DOHH2 (cell line): ENCODE measurements around the gene GSK3A.

Source experiments
- H3F3A ChIP-seq: fragments of 200-600 bp; sonication (generic), shearing (Covaris generic); 2 replicates; pipeline ENCODE4 v1.6.0; 2016; ENCODE audit warnings: antibody characterized with exemption, mild to moderate bottlenecking; ENCODE audit not compliant: control insufficient read depth, insufficient read depth
- H3K27ac ChIP-seq: fragments of 200-600 bp; sonication (generic); 2 replicates; pipeline ENCODE4 v1.5.1; 2014; ENCODE audit warnings: low read depth, mild to moderate bottlenecking, low read length, moderate library complexity
- H3K27me3 ChIP-seq: fragments of 200-600 bp; sonication (generic); 2 replicates; pipeline ENCODE4 v1.6.1; 2014; ENCODE audit warnings: mild to moderate bottlenecking, low read length, mixed read lengths; ENCODE audit not compliant: control insufficient read depth
- H3K36me3 ChIP-seq: fragments of 200-600 bp; sonication (generic); 2 replicates; pipeline ENCODE4 v1.6.1; 2014; ENCODE audit warnings: mild to moderate bottlenecking, low read length, moderate library complexity, mixed read lengths; ENCODE audit not compliant: control insufficient read depth
- H3K4me1 ChIP-seq: fragments of 200-600 bp; sonication (generic); 2 replicates; pipeline ENCODE4 v1.6.1; 2014; ENCODE audit warnings: mild to moderate bottlenecking, low read length, mixed read lengths; ENCODE audit not compliant: control insufficient read depth
- H3K4me2 ChIP-seq: fragments of 200-600 bp; sonication (generic); 2 replicates; pipeline ENCODE4 v1.6.0; 2014; ENCODE audit warnings: mild to moderate bottlenecking, low read length, moderate library complexity
- H3K4me3 ChIP-seq: fragments of 200-600 bp; sonication (generic); 2 replicates; pipeline ENCODE4 v1.5.1; 2014; ENCODE audit warnings: mild to moderate bottlenecking, low read length, mixed read lengths
- H3K79me2 ChIP-seq: fragments of 200-600 bp; sonication (generic); 2 replicates; pipeline ENCODE4 v1.6.1; 2014; ENCODE audit warnings: mild to moderate bottlenecking, low read length, mixed read lengths; ENCODE audit not compliant: control insufficient read depth
- H3K9me2 ChIP-seq: fragments of 200-600 bp; sonication (generic); replicated peaks from 2 replicates; pipeline ENCODE4 v1.6.1; 2014; ENCODE audit warnings: mild to moderate bottlenecking, low read length, mixed read lengths; ENCODE audit not compliant: control insufficient read depth
- H3K9me3 ChIP-seq: fragments of 200-600 bp; sonication (generic); 2 replicates; pipeline ENCODE4 v1.6.1; 2014; ENCODE audit warnings: antibody characterized with exemption, low read length, mixed read lengths; ENCODE audit not compliant: control insufficient read depth, insufficient read depth
- H4K20me1 ChIP-seq: fragments of 200-600 bp; sonication (generic); 2 replicates; pipeline ENCODE4 v1.6.0; 2014; ENCODE audit warnings: low read depth, mild to moderate bottlenecking, antibody characterized with exemption, low read length, moderate library complexity; ENCODE audit not compliant: control insufficient read depth, insufficient read depth
- CTCF ChIP-seq: fragments of 200-600 bp; sonication (generic); IDR thresholded peaks from one replicate; pipeline ENCODE4 v1.5.1; 2014; ENCODE audit warnings: antibody characterized with exemption, mild to moderate bottlenecking, low read depth, low read length; ENCODE audit not compliant: poor library complexity, severe bottlenecking
- EZH2phosphoT487 ChIP-seq: fragments of 200-600 bp; sonication (generic); IDR thresholded peaks from 2 replicates; pipeline ENCODE4 v1.6.1; 2017; ENCODE audit warnings: borderline replicate concordance, mild to moderate bottlenecking, antibody characterized with exemption, low read length, moderate library complexity, mixed read lengths

Gene GSK3A

GRCh38 chr19:42252365-42253244 lies 10.2 kb upstream of the GSK3A start:
- peaks cover 10% of the 10 kb centered on the region for H3K27me3 ChIP-seq
- no peaks in the 10 kb centered on the region for H3K9me2 ChIP-seq
- H4K20me1 ChIP-seq = no peaks in the 10 kb centered on the region; the same call in 1 of the 2 replicates
- H3K4me3 ChIP-seq = peak overlapping the region; percentile 93
- H3K4me1 ChIP-seq = peaks cover 29% of the 10 kb centered on the region
- no peak for TF ChIP-seq EZH2phosphoT487
- no peak for TF ChIP-seq CTCF
- H3K79me2 ChIP-seq = peaks cover 52% of the 10 kb centered on the region
- H3F3A ChIP-seq = no peaks in the 10 kb centered on the region
- peaks cover 48% of the 10 kb centered on the region for H3K36me3 ChIP-seq
- no peaks in the 10 kb centered on the region for H3K9me3 ChIP-seq
- H3K27ac ChIP-seq = peak overlapping the region; percentile 73
- H3K4me2 ChIP-seq = peak overlapping the region; percentile 80

- Histone ChIP-seq H3K9me2 (no peaks in the 10 kb centered on the region), H3K9me3 (no peaks in the 10 kb centered on the region), H3F3A (no peaks in the 10 kb centered on the region), H3K79me2 (peaks cover 52% of the 10 kb centered on the region), H3K27me3 (peaks cover 8% of the 10 kb centered on the region), H3K4me2 (peak overlapping the region; percentile 30; the same call in 1 of the 2 replicates), H3K27ac (no peak overlapping the region), H4K20me1 (no peaks in the 10 kb centered on the region; the same call in 1 of the 2 replicates), H3K36me3 (peaks cover 52% of the 10 kb centered on the region), H3K4me1 (peaks cover 29% of the 10 kb centered on the region), H3K4me3 (peak overlapping the region; percentile 11; the same call in 1 of the 2 replicates)
- TF ChIP-seq CTCF (no peak), EZH2phosphoT487 (no peak)
Measured at GRCh38 chr19:42251572-42252358, 9.4 kb upstream of the GSK3A start.

- no peak for TF ChIP-seq CTCF
- TF ChIP-seq EZH2phosphoT487 = no peak
- H3F3A ChIP-seq = peaks cover 8% of the 10 kb centered on the region
- H3K27ac ChIP-seq = no peak overlapping the region
- no peak overlapping the region for H3K4me2 ChIP-seq
- H3K27me3 ChIP-seq = peaks cover 3% of the 10 kb centered on the region; the same call in 1 of the 2 replicates
- no peaks in the 10 kb centered on the region for H3K9me2 ChIP-seq
- H3K4me1 ChIP-seq = peaks cover 29% of the 10 kb centered on the region
- H4K20me1 ChIP-seq = no peaks in the 10 kb centered on the region; the same call in 1 of the 2 replicates
- H3K4me3 ChIP-seq = no peak overlapping the region
- H3K9me3 ChIP-seq = no peaks in the 10 kb centered on the region
- peaks cover 52% of the 10 kb centered on the region for H3K79me2 ChIP-seq
- peaks cover 60% of the 10 kb centered on the region for H3K36me3 ChIP-seq
Measured at GRCh38 chr19:42250666-42251531, 8.5 kb upstream of the GSK3A start.
